ENCODE data around the gene IFRD2. TPM values are rescaled to one million over a fixed set of nuclear protein-coding genes. Genes with fewer than 3 reads are reported as not detected.

IFRD2 gene
- total and polyA plus RNA-seq, 2 of the 13 experiments (the other 11 are each of a cell fraction or from before 2014, with no cell fraction given): 32.8 to 96.1 TPM

- H3K27me3 ChIP-seq (ENCODE audit: control insufficient read depth in 1 of 2, insufficient read depth in 2 of 2, low read length in 2 of 2): no peaks in the 10 kb centered on the region; a peak in 1 of 5 replicates
- H3K4me1 ChIP-seq (ENCODE audit: insufficient read depth, low read length): peaks cover 58% of the 10 kb centered on the region
- H3K79me2 ChIP-seq (ENCODE audit: insufficient read depth, low read length): peaks cover 25% of the 10 kb centered on the region
- no peak for DNase-seq (ENCODE audit: low spot score)
- peak overlapping the region; percentile 94; the same call in 1 of the 2 replicates for H3K4me2 ChIP-seq (ENCODE audit: low read depth, low read length)
- intact Hi-C loops (cut with micrococcal nuclease; ENCODE audit: unreplicated experiment): no loop called here
- ChIA-PET POLR2A (interaction anchor here (1.3 to 13.0 kb wide), 4 partner anchors 10 to 26 kb away, joined by 3 to 222 read pairs (median 6); partner anchors contain the start of genes HYAL1, HYAL3, IFRD2 and NAA80), CTCF (ENCODE audit: low intra/inter-chr PET ratio, low total read pairs) (no interaction called here)
- ATAC-seq: no peak
- H4K20me1 ChIP-seq (ENCODE audit: insufficient read depth, low read length): no peaks in the 10 kb centered on the region
- H3K27ac ChIP-seq (ENCODE audit: extremely low read length, insufficient read depth, low read length): no peak overlapping the region
- no peak overlapping the region for H3K4me3 ChIP-seq (replicated peaks in 1 of 3; ENCODE audit: insufficient read depth in 1 of 3, low read depth in 2 of 3, low read length in 3 of 3)
- no peaks in the 10 kb centered on the region for H3K9me3 ChIP-seq (ENCODE audit: low read length)
- in situ Hi-C loops (cut with HindIII; ENCODE audit: extremely low pct_ligation_motif_present, low pct_unique_long_range_greater_than_20kb): no loop called here
- H2AFZ ChIP-seq (ENCODE audit: low read length): no peak overlapping the region
- no TSS peak for BruUV-seq (replicated peaks)
- WGBS (ENCODE audit: low lambda C conversion rate): 100% methylated on average over 3 of the region's 11 CpGs
- H3K9ac ChIP-seq (ENCODE audit: insufficient read depth, low read depth, low read length): no peak overlapping the region
- peaks cover 16 to 32% of the 10 kb centered on the region in 2 experiments for H3K36me3 ChIP-seq (replicated peaks in 1 of 2; ENCODE audit: control insufficient read depth in 1 of 2, insufficient read depth in 2 of 2, low read length in 2 of 2)
- TF ChIP-seq ZNF543 (CRISPR knock-in tag; IDR thresholded peaks at IDR 0.05) (no peak), HNRNPL (IDR thresholded peaks at IDR 0.05; ENCODE audit: low read depth, low read length) (0 out of 2 replicates have a peak, but pooled peaks have one; percentile 39), ZNF687 (CRISPR knock-in tag; IDR thresholded peaks at IDR 0.05) (0 out of 2 replicates have a peak, but pooled peaks have one; percentile 32), AGO2 (optimal IDR thresholded peaks at IDR 0.05; ENCODE audit: low read depth, low read length) (peak; percentile 75), RBFOX2 (IDR thresholded peaks at IDR 0.05; ENCODE audit: low read depth, low read length) (peak; percentile 36)
- FAIRE-seq: no peak
Observed at GRCh38 chr3:50318163-50318562, 25.9 kb upstream of the IFRD2 start.

Measured in HepG2 (cell line).